Activated naive CD4-positive, alpha-beta T cell treated with anti-CD3 and anti-CD28 coated beads, Interleukin-2, amount 50 U/mL, for 16 hours (primary cell): ENCODE results near the gene MRPS18C.
"Not testable (repeated sequence)": the region's sequence is repeated elsewhere in the genome, so short reads cannot be mapped to it uniquely, and the experiment has no call there.

Experiments
- DNase-seq: peaks from one replicate; pipeline ENCODE4 v3.0.0-alpha.2; 2020

Gene MRPS18C

DNA sequence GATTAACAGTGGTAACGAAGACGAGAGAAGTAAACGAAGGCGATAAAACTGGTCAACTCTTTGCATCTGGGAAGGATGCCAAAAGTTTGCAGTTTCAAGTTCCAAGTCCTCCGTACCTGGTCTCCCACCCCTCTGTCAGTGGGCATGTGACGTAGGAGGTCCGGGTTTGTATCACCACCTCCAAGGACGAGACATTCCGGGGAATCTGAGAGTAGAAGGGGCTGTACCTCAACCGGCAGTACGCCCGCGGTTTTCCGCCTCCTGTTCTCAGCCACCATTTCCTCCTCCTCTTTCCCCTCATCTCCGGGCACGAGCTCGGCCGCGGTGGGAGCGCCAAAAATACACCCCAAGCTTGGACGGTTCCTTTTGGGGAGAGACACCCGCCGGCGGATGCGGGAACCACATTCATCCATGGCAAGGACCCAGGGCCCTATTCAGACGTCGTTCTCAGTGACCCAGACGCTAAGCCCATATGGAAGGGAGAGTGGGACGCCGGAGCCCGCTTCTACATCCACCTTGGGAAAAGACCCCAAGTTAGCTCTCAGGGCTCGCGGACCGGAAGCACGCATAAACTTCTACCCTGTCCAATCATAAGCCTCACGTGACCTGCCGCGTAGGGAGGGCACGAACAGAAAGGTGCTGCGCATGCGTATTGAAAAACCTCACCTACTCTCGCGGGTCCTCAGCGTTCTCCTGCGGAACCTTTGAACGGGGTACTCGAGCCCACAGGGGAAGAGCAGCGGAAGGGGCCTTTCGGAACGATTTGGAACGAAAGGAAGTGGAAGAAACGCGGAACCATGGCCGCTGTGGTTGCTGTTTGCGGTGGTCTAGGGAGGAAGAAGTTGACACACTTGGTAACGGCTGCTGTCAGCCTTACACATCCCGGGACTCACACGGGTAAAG is at the start of gene MRPS18C, which contains the start of gene HELQ:
TSS of gene MRPS18C (plus strand) at position 778 of the 903 bp plus-strand sequence. CDS start at position 798, 20 bp downstream.
TSS of gene HELQ (minus strand) at position 543 of the 903 bp plus-strand sequence. CDS start at position 413, 130 bp downstream.
- DNase-seq = peak; percentile 94

DNA sequence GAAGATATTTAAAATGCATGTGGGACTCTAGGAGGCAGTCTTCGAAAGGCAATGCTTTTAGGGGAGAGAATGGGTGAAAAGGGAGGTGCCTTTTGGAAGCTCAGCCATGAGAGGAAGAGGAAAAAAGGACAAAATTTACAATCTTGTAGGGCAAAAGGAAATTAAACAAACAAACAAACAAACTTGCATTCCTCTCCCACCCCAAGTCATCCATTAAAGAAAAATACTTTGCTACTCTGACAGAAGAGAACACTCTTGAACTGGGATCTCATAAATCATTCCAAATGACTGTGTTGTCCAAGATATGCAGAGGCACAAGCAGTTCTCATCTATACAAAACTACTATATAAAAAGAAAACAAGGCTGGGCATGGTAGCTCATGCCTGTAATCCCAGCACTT is 47.0 kb upstream of the MRPS18C start:
- no peak for DNase-seq

DNA sequence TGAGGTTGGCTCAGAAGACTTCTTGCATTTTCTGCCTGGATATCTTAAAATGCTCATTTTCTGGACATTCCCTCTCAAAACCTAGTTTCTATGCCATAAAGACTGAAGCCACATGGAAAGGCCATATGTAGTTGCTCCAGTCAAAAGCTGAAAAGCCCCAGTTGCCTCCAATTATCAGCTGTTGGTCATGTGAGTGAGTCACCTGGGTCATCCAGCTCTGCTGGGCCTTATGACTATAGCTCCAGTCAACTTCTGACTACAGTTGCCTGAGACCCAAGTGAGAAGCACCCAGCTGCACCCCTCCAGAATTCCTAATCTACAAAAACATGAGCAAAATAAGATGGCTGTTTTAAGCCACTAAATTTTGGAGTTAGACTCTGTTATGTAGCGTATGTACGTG is 42.2 kb upstream of the MRPS18C start:
- no peak for DNase-seq

DNA sequence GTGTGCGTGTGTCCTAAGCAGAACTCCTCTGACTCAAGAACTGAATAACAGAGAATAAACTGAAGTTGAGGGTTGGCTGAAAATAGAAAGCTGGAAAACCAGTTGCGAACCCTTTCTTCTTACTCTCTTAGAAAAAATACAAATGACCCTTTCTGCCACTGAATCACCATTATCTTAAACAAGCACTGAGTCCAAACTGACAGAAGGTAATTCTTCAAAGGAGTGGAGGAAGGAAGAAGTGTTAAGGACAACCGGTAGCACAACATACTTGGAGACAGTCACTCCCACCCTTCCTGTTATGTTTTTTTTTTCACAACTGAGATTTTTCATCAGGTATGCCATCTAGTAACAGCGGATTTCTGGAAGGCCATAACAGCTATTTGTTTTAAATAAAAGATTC is 38.3 kb upstream of the MRPS18C start:
- no peak for DNase-seq

DNA sequence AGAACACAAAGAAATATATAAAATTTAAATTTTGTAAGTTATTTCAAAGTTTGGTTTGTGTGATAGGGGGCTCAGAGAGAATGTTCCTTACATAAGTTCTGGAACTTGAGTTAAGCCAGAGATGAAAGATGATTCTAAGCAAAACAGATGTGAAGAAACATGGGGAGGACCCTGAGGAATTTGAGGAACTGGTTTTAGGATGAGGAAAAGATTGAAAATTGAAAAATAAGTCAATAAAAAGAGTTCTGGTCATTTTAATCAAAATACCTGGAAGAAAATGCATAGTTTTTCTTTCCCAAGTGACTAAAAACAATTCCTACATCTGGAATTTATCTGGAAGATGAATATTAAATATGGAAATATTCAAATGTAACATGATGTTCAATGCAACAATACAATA is 37.6 kb upstream of the MRPS18C start:
- no peak for DNase-seq

DNA sequence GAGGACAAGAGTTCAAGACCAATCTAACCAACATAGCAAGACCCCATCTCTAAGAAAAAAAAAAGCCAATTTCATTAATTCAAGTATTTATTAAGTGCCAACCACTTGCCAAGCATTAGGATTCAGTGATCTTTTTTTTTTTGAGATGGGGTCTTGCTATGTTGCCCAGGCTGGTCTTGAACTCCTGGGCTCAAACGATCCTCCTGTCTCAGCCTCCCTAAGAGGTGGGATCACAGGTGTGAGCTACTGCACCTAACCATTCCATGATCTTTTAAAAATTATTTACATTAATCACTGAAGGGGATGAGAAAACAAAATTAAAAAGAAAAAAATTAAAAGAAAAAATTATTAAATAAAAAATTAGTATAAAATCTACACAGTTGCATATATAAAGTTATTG is 24.7 kb upstream of the MRPS18C start:
- no peak for DNase-seq

DNA sequence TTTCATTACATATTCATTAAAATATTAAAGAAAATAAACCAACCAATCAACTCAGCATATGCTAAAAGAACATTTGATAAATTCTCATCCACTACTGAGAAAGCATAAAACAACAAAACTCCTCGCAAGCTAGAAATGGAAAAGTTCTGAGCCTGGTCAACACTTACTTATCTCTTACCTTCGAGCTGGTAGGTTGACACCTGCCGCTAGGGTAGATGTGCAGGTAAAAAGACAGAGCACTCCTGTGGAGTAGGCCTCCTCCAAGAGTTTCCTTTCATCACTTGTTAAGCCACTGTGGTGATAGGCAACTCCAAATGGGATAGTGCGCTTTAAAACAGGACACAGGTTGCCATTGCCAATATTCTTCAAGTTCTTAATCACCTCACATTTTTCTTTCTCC is 19.2 kb upstream of the MRPS18C start:
- no peak for DNase-seq

DNA sequence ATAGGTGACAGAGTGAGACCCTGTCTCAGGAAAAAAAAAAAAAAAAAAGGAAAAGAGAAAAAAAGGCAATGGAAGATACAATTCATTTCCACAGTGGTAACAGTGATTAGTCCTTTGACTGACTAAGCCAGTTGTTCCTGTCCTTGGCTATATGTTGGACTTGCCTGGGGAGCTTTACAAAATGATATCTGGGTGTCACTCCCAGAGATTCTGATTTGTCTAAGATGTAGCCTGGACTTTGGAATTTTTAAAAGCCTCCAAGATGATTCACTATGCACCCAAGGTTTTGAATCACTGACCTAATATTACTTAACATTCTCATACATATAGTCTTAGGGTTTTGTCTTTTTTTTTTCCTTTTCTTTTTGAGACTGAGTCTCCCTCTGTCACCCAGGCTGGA is 17.1 kb upstream of the MRPS18C start:
- DNase-seq = no peak

DNA sequence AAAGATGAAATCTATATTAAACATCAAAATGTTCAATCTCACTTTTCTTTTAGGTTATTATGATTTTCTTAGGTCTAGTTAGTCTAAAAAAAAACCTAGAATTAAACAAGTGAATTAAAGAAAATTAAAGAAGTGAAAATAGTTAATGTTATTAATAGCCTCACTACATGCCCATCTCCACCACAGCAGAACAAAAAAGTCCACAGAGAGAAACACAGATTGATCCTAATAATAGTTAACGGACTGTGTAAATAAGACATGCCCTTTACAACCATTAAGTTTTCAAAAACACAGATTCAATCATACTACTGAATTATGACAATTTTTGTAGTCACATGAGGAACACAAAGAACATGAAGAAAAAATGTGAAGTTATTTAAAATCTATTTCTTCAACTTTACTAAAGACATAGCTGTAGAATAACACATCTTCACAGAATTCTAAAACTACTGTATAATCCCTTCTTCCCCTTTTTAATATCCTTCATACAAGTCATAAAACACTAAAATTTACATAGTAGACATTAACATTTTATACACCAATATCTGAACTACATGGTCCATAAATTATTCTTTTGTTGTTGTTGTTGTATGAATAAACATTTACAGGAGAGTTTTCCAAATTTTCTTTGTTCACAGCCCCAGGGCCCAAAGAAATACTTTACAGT is 15.6 kb upstream of the MRPS18C start:
- DNase-seq = no peak

DNA sequence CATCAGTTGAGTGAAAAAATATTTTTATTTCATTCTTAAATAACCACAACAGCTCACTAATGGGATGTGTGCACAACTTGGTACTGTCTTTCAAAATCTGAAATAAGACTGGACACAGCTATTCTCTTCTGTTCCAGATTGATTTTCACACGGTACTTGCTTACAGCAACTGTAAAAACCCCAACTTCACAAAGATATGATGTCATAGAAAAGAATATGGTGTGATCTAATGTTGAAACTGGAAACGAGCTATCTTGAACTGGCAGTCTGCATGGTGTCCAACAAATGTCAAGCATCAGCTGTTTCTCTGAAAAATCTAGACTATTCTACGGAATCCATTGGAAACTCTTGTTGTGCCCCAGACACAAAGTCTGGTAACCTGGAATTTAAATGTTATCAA is 15.0 kb upstream of the MRPS18C start:
- no peak for DNase-seq

DNA sequence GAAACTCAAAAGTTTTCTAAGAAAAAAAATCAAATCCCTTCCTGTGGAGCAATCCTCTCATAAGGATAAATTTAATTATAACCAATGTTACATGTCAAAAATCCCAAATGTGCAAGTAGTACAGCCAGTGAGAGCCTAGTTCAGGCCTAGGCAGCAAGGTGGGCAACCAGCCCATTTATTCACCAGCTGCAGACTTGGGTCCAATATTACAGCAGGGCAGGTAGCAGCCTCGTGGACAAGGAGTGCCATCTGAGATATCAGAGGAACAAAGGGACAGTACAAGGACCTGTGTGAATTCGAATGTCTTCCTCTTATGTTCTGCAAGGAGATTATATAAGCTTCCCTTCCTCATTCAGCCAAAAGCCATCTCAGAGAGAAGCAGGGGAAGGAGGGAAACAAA is 6.8 kb upstream of the MRPS18C start:
- no peak for DNase-seq

DNA sequence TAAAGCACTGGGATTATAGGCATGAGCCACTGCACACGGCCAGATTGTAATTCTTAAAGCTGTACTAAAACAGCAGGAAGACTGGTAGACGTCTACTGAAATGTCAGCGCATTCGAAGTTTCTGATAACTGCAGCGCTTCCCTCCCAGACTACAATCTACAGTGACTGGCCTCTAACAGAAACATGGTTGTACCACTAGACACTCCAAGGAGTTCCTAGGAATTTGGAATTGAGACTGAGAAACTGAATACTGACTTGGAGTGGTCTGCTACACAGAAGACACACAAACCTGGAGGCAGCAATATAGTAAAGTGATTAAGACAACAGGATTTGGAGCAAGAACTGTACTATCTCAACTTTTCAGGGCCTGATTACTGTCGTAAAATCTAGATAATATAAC is 1.2 kb upstream of the MRPS18C start:
- no peak for DNase-seq

DNA sequence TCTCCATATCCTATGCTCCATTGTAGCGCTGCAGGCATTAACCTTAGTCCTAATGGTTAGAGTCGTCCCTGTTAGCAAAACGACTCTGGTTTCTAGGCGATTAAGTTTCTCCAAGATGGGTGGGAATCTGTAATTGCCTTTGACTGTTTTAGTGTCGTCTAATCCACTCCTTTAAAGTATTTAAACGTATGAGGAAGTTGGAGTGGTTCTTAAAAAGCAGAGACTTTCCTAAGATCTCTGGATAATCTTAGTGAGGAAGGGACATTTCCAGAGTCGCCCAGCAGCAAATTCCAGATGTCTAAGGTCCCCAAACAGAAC is 285 bp downstream of the MRPS18C start:
- DNase-seq = no peak

DNA sequence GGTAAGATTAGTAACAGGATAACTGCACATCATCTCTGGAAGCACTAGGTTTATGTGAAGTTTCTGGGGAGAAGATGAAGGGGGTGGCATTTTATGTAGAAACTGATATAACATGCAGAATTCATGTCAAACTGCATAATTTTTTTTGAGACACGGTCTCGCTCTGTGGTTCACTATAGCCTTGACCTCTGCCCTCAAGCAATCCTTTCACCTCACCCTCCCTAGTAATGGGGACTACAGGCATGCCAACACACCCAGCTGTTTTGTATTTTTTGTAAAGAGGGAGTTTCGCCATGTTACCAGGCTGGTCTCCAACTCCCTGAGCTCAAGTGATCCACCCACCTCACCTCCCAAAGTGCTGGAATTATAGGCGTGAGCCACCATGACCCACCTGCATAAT is 17.6 kb downstream of the MRPS18C start:
- DNase-seq = no peak

DNA sequence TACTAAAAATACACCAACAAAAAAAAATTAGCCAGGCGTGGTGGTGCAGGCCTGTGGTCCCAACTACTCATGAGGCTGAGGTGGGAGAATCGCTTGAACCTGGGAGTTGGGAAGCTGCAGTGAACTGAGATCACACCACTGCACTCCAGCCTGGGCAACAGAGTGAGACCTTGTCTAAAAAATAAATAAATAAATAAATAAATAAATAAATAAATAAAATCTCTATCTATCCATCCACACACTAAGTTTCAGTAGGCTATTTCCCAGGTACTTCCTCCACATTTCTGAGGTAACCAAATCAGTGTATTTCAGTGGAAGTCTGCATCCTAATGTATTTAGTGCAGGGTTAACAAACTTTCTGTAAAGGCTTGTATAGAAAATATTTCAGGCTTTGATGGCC is 18.1 kb downstream of the MRPS18C start:
- no peak for DNase-seq

DNA sequence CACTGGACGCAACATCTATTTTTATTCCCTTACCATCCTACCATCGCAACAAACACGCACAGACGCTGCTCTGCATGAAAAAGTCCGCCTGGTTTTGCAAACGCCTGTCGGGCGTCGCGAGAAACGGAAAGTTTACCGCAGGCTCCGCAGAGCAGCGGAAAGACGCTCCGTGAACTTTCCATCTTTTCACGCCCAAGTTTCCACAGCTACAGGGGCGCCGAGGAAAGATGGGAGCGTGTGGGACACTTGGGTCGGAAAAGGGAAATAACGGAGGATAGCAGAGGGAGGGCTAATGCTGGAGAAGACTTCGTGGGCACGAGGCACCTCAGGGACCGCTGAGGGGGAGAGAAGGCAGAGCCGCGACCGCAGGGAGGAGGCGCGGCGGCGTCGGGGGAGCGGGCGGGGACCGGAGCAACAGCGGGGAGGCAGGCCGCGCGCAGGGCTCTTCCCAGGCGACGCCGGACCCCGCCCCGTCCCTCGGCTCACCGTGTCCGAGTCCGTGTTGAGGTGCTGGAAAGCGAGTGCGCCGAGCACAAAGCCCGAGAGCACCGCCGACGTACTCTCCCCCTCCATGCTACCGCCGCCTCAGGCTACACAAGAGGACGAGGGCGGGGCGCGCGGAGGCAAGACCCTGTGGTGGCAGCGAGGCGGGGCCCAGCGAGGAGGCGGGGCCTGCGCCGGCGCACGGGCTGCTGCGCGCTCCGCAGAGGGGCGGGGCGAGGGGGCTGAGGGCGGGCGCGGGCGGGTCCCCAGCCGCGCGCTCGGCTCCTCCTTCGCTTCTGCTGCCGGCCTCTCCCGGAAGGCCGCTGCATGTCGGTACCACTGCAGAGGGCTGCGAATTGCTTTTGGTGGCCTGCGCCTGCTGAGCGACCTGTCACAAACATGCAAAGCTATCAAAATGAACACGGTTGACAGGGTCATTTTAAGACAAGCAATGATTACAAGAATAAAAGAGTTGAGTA is 28.9 kb downstream of the MRPS18C start, which contains the start of gene ABRAXAS1:
TSS of gene ABRAXAS1 (minus strand) at position 601 of the 962 bp plus-strand sequence. CDS start at position 573, 28 bp downstream.
- DNase-seq = peak; percentile 96

DNA sequence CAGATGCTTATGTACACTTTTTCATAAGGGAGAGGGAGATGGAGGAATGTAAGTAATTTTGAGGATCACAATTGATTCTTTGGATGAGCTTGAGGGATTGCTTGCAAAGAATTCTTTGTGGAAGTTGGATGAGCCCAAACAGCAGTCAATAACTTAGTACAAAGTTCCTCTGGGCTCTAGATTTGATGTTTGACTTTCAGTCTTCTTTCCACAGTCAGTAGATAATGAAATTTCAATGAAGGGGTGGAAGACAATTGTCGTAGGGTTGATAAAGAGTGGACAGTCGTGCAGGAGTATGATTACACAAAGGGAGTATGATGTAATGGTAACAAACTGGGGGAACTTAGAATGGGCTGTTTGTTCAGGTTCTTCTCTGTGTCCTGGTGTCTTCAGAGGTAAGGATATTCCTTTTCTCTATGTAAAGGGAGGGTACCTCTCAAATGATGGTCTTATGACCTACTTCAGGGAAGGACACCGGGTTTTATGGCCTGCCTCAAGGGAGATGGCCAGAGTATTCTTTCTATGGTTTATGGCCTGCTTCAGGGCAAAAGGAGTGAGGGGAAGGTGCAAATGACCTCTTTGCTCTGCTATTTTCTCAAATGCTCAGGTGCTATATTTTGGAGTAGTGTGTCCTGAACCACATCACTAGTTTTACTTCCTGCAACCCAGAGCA is 30.7 kb downstream of the MRPS18C start:
- DNase-seq = no peak

DNA sequence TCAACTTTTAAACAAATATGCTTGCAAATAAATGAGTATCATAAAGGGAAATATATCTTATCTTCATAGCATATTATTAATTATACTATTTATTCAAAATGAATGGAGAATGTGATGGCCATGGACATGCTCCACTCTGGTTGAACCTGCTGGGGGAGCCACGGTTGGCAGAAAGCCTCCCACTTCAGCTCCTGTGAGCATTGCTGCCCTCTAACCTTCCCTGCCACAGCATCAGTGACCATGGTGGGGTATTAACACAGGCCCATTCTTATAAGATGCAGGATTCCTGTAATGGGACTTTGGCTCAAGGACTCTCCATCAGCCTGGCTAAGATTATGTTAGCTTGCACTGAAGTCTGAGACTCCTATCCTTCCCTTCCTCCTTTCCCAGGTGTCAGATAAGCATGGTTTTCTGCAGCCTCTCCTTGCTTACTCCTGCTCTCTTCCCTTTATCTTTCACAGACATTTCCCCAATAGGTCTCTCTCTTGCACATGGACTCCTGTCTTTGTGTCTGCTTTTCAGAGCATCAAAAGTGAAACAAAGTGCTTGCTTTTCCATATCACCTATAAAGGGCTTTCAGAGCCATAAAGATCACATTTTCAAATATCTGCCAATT is 34.0 kb downstream of the MRPS18C start:
- DNase-seq = no peak

DNA sequence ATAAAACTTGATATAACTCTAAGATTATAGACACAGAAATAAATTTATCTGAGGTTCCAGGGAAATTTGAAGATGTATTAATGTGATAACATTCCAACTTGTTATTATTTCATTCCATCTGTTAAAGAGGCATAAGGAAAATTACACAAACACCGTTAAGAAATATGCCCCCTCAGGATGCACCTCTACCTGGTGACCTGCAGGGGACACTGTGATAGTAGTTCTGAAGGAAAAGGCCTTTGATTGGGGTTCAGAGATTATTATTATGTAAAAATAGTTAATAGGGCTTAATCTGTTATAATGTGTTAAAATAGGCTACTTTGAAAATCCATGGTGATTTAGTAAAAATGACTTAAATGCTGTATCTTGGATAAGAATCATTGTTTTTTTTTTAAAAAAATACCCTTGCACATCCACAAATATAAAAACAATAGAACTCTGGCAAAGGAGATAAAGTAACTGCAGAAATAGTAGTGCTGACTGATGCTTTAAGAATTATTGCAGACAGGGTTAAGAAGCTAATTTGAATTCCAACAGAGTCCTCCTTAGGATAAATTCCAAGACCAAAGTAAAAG is 35.1 kb downstream of the MRPS18C start:
- no peak for DNase-seq

DNA sequence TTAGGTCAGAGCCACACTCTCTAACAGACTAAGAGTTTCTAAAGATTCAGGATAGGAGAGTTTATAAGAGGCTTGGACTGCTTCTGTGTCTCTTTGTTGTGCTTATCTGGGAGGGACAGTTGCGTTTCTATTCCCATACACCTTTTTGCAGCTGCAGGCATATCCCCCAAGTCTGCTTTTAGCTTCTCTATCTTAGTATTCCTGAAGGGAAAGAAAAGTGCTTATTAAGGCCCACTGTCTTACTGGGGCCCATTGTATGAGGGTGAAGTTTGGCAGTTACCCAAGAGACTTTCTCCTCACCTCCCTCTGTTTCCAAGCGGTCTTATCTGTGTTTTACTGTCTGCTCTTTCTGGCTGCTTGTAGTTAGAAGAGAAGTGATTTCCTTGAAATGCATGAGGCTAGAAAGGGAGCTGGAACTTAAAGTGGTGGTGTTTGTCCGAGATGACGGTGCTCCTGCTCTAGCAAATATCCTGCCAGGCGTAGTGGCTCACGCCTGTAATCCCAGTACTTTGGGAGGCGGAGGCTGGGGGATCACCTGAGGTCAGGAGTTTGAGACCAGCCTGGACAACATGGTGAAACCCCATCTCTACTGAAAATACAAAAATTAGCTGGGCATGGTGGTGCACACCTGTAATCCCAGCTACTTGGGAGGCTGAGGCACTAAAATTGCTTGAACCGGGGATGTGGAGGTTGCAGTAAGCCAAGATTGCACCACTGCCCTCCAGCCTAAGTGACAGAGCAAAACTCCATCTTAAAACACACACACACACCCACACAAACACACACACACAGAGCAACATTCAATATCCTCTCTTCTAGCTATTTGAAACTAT is 40.4 kb downstream of the MRPS18C start:
- DNase-seq = not testable (repeated sequence)

DNA sequence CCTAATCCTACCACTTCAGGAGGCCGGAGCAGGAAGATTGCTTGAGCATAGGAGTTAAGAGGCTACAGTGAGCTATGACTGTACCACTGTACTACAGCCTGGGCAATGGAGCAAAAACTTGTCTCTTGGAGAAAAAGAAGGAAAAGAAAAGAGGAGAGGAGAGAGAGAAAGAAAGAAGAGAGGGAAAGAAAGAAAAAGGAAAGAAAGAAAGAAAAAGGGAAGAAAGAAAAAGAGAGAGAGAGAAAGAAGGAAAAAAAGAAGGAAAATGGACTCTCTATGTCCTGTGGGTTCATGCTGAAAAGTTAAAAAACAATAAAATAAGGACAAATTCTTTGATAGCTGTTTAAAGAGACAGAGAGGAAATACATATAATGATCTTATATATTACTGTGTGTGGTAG is 42.3 kb downstream of the MRPS18C start:
- no peak for DNase-seq
